Stimulated activated CD8-positive, alpha-beta memory T cell treated with anti-CD3 and anti-CD28 coated beads, Interleukin-15, amount 100 ng/mL, for 48 hours (primary cell): ENCODE data around the gene KLHDC4.
A peak's percentile ranks its signal among the peaks of the same experiment; 100 is the strongest.
"Not testable (repeated sequence)": the region's sequence is repeated elsewhere in the genome, so short reads cannot be mapped to it uniquely, and the experiment has no call there.

Experiments used
- DNase-seq, 2 donors: peaks; one replicate each; pipeline ENCODE4 v3.0.0-alpha.2; 2020; ENCODE audit warnings: low read depth in 2 of 2

KLHDC4 gene

GRCh38 chr16:87788730-87789436 lies 23.1 kb upstream of the KLHDC4 start:
- not testable (repeated sequence) for DNase-seq

- DNase-seq, result not testable (repeated sequence)
Measured at GRCh38 chr16:87787451-87788091, 21.8 kb upstream of the KLHDC4 start.

GRCh38 chr16:87784812-87785211 lies 19.0 kb upstream of the KLHDC4 start:
- DNase-seq, result no peak

- no peak for DNase-seq
Measured at GRCh38 chr16:87782033-87782432, 16.2 kb upstream of the KLHDC4 start.

GRCh38 chr16:87780385-87780989 lies 14.7 kb upstream of the KLHDC4 start:
- peak; percentile 59 to 68 for DNase-seq

GRCh38 chr16:87778830-87779579 lies 13.2 kb upstream of the KLHDC4 start:
- peak; percentile 93 for DNase-seq

GRCh38 chr16:87778476-87778829 lies 12.7 kb upstream of the KLHDC4 start:
- no peak for DNase-seq

- not testable (repeated sequence) for DNase-seq
Measured at GRCh38 chr16:87773836-87774235, 8.1 kb upstream of the KLHDC4 start.

- not testable (repeated sequence) for DNase-seq
Measured at GRCh38 chr16:87767456-87767855, 1.7 kb upstream of the KLHDC4 start.

- no peak for DNase-seq
Measured at GRCh38 chr16:87766485-87766797, 655 bp upstream of the KLHDC4 start.

- peak; percentile 37 to 44 for DNase-seq
Measured at GRCh38 chr16:87765473-87765775, 362 bp downstream of the KLHDC4 start.

GRCh38 chr16:87764600-87765472 lies 950 bp downstream of the KLHDC4 start:
- no peak for DNase-seq

- no peak for DNase-seq
Measured at GRCh38 chr16:87762620-87763019, 3.2 kb downstream of the KLHDC4 start.

GRCh38 chr16:87762071-87762571 lies 3.7 kb downstream of the KLHDC4 start:
- DNase-seq, result no peak

- DNase-seq, result no peak
Measured at GRCh38 chr16:87761060-87761459, 4.7 kb downstream of the KLHDC4 start.

- DNase-seq, result no peak
Measured at GRCh38 chr16:87757841-87758426, 7.9 kb downstream of the KLHDC4 start.

- no peak for DNase-seq
Measured at GRCh38 chr16:87754535-87754934, 11.3 kb downstream of the KLHDC4 start.

GRCh38 chr16:87747626-87748414 lies 18.0 kb downstream of the KLHDC4 start:
- DNase-seq, result no peak

GRCh38 chr16:87746178-87746577 lies 19.6 kb downstream of the KLHDC4 start:
- no peak for DNase-seq

GRCh38 chr16:87744750-87745514 lies 20.9 kb downstream of the KLHDC4 start:
- DNase-seq, result no peak
